Thyroid gland (tissue), 4 donors: ENCODE results near the gene ATRNL1. TPM values are rescaled to one million over a fixed set of nuclear protein-coding genes. Genes with fewer than 3 reads are reported as not detected.
"Not testable (repeated sequence)": the region's sequence is repeated elsewhere in the genome, so short reads cannot be mapped to it uniquely, and the experiment has no call there.

Source experiments
- DNase-seq, 2 donors: peaks; one replicate each; pipeline ENCODE4 v3.0.0-alpha.2; 2019
- H3K27ac ChIP-seq, 3 donors: fragments of 200-600 bp; sonication (generic); 1 replicate in 2 of 3; 2 replicates in 1 of 3; pipeline ENCODE4 v1.5.1; 2016 to 2019; ENCODE audit warnings: mild to moderate bottlenecking in 1 of 3, moderate library complexity in 1 of 3
- H3K27me3 ChIP-seq: fragments of 200-600 bp; sonication (generic); one replicate; pipeline ENCODE4 v1.5.1; 2019
- H3K36me3 ChIP-seq, 2 donors: fragments of 200-600 bp; sonication (generic); one replicate each; pipeline ENCODE4 v1.5.1; 2016 to 2019
- H3K4me1 ChIP-seq, 2 donors: fragments of 200-600 bp; sonication (generic); one replicate each; pipeline ENCODE4 v1.5.1; 2017 to 2019
- H3K4me3 ChIP-seq, 3 donors: fragments of 200-600 bp; sonication (generic); replicated peaks in 1 of 3; 1 replicate in 2 of 3; 2 replicates in 1 of 3; pipeline ENCODE4 v1.5.1; 2016; ENCODE audit warnings: mild to moderate bottlenecking in 1 of 3
- H3K9me3 ChIP-seq: fragments of 200-600 bp; sonication (generic); one replicate; pipeline ENCODE4 v1.5.1; 2017
- CTCF ChIP-seq, 6 experiments: fragments of 200-600 bp in 3 of 6; fragments of 450-650 bp in 3 of 6; sonication (generic) in 3 of 6; IDR thresholded peaks; one replicate each; pipeline ENCODE4 v1.5.1; 2016 to 2019; ENCODE audit warnings: antibody characterized with exemption in 6 of 6, mild to moderate bottlenecking in 2 of 6, inconsistent platforms in 1 of 6, moderate library complexity in 1 of 6
- POLR2A ChIP-seq, 2 donors: fragments of 450-650 bp; IDR thresholded peaks; one replicate each; pipeline ENCODE4 v1.6.1; 2017; ENCODE audit warnings: antibody characterized with exemption in 2 of 2, mild to moderate bottlenecking in 2 of 2, moderate library complexity in 1 of 2
- WGBS, 2 donors: methylation state at CpG; one replicate each; pipeline ENCODE4 v1.1.5; 2017; 5-methylcytosine and 5-hydroxymethylcytosine counted together
- intact Hi-C: fragments of 100-400 bp; cut with DNase I; formaldehyde crosslinking; loops from one replicate; pipeline ENCODE4 v1.15.1; 2023
- total RNA-seq, 4 donors: library from RNA; depleted of rRNA; stranded (reverse); fragments of >200 nt; gene quantifications; one replicate each; pipeline ENCODE4 v1.2.3, GENCODE V29; 2016

Gene ATRNL1
- total RNA-seq, 4 donors from 2014 or later: 2.3 to 6.3 (median 3.8) TPM

DNA sequence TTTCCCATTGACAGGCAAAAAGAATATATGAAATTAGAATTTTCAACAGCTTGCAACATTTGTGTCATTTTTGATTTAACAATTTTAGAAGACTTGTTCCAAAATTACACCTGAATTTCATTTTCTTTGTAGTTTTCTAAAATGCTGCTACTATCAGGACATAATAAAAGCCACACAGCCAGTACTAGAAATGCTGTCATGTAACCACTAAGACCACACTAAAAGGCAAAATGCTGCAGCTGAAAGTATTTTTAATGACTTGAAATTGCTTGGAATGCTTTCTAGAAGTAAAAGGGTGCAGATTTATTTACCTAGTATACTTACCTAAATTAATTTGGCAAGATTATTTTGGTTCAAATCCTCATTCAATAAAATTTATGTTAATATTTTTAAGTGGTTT, 709.7 kb downstream of the ATRNL1 start:
- Histone ChIP-seq H3K4me1 (no peaks in the 10 kb centered on the region), H3K27ac (no peak overlapping the region), H3K4me3 (no peak overlapping the region), H3K36me3 (no peaks in the 10 kb centered on the region), H3K9me3 (no peaks in the 10 kb centered on the region), H3K27me3 (no peaks in the 10 kb centered on the region)
- intact Hi-C loops: loop anchor here (5.0 kb wide), 1 partner anchor 484 kb away; no protein-coding TSS in a partner anchor
- no peak for DNase-seq
- TF ChIP-seq CTCF (IDR thresholded peaks at IDR 0.05) (no peak), POLR2A (IDR thresholded peaks at IDR 0.05) (no peak)

GRCh38 chr10:115814542-115814941, 721.4 kb downstream of the ATRNL1 start:
- TF ChIP-seq CTCF (IDR thresholded peaks at IDR 0.05) (no peak), POLR2A (IDR thresholded peaks at IDR 0.05) (no peak)
- H3K4me1 ChIP-seq: no peaks in the 10 kb centered on the region
- WGBS, 2 donors: 43 to 47% methylated on average over 2 of the region's 2 CpGs
- H3K4me3 ChIP-seq: no peak overlapping the region
- H3K9me3 ChIP-seq: no peaks in the 10 kb centered on the region
- H3K27me3 ChIP-seq: no peaks in the 10 kb centered on the region
- H3K36me3 ChIP-seq: no peaks in the 10 kb centered on the region
- intact Hi-C loops: no loop called here
- no peak for DNase-seq
- H3K27ac ChIP-seq: no peak overlapping the region

- H3K27ac ChIP-seq: no peak overlapping the region
- no peak for DNase-seq
- intact Hi-C loops: no loop called here
- H3K9me3 ChIP-seq: no peaks in the 10 kb centered on the region
- H3K4me3 ChIP-seq: no peak overlapping the region
- TF ChIP-seq POLR2A (IDR thresholded peaks at IDR 0.05): no peak
- no peak for TF ChIP-seq CTCF (IDR thresholded peaks at IDR 0.05)
- H3K36me3 ChIP-seq: no peaks in the 10 kb centered on the region
- no peaks in the 10 kb centered on the region for H3K4me1 ChIP-seq
- WGBS, 2 donors: 18 to 30% methylated on average over 2 of the region's 2 CpGs
- H3K27me3 ChIP-seq: no peaks in the 10 kb centered on the region
These were observed 724.8 kb downstream of the ATRNL1 start for GRCh38 chr10:115818012-115818411.

DNA sequence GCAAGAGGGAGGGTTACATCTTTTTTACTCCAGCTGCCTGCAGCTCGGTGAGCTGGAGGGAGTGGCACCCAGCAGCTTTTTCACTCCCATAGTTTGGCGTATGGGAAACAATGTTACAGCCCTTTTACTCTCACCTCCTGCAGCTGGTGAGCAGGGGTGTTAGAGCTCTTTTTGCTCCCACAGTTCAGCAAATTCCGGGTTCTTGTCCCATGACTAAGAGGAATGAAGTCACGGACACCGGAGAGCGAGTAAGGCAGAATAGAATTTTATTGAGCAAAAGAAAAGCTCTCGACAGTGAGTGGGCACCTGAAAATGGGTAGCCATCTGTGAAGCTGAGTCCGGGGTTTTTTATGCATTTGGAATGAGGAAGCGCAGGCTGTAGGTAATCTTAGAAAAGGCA, 733.2 kb downstream of the ATRNL1 start:
- Histone ChIP-seq H3K27me3 (no peaks in the 10 kb centered on the region), H3K9me3 (no peaks in the 10 kb centered on the region), H3K4me1 (no peaks in the 10 kb centered on the region), H3K4me3 (no peak overlapping the region), H3K27ac (no peak overlapping the region), H3K36me3 (no peaks in the 10 kb centered on the region)
- intact Hi-C loops: no loop called here
- 89 to 95% methylated on average over 9 of the region's 9 CpGs for WGBS, 2 donors
- DNase-seq: no peak
- TF ChIP-seq CTCF (IDR thresholded peaks at IDR 0.05) (no peak), POLR2A (IDR thresholded peaks at IDR 0.05) (no peak)

DNA sequence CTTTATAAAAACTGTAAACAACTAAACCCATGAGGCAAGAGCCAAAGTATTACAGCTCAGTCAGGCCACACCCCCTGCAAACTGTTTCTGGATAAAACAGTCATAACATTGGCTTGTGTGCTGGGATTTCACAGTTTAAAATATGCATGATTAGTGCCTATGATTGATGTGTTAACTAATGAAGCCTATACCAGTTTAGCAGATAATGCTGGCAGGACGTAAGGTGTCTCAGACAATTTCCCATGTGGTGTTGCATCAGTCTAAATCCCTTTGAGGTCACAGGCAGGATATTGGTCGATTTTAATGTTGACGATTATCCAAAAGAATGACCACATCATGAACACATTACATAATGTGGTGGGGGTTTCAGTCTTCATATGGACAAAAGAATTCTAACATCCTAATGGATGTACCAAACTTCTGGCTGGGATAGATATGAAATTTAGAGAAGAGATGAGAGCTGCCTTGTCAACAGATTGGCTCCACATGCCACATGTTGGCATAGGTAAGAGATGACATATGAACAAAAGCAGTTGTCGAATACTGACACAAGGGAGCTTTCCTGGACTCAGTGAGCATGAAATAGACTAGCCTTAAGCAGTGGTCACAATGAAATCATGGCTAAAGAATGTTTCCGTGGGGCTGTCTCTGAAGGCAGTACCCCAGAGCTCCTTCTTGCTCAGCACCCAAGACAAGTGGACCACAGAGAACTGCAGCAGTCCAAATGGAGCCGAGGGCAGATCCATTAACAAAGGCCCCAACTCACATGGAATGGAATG, 734.3 kb downstream of the ATRNL1 start:
- Histone ChIP-seq H3K9me3 (no peaks in the 10 kb centered on the region), H3K36me3 (no peaks in the 10 kb centered on the region), H3K27me3 (no peaks in the 10 kb centered on the region), H3K27ac (no peak overlapping the region), H3K4me3 (no peak overlapping the region), H3K4me1 (no peaks in the 10 kb centered on the region)
- no peak for DNase-seq
- WGBS, 2 donors: 89 to 91% methylated on average over 6 of the region's 6 CpGs
- TF ChIP-seq POLR2A (IDR thresholded peaks at IDR 0.05) (no peak), CTCF (IDR thresholded peaks at IDR 0.05) (no peak)
- intact Hi-C loops: no loop called here

DNA sequence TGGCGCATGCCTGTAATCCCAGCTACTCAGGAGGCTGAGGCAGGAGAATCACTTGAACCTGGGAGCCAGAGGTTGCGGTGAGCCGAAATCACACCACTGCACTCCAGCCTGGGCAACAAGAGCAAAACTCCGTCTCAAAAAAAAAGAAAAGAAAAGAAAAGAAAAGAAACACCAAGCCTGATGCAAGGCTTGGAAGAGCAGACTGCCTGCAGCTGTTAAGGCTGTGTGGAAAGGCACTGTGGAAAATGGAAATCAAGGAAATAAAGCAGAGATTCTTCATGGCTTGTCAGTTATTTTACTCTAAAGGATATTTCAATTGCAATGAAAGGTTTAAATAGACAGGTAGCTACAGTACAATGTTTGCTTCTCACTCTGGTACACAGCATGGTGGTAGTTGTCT, 735.0 kb downstream of the ATRNL1 start:
- DNase-seq, H3K27ac ChIP-seq, intact Hi-C loops, H3K36me3 ChIP-seq, H3K4me3 ChIP-seq, H3K9me3 ChIP-seq, H3K27me3 ChIP-seq, H3K4me1 ChIP-seq: not testable (repeated sequence)
- 91 to 98% methylated on average over 4 of the region's 4 CpGs for WGBS, 2 donors
